ENCODE measurements around the gene NATD1. TPM values are rescaled to one million over a fixed set of nuclear protein-coding genes. Genes with fewer than 3 reads are reported as not detected.
A peak's percentile ranks its signal among the peaks of the same experiment; 100 is the strongest.

Gene NATD1
- total RNA-seq, 1 experiment from 2014 or later, result 7.3 TPM

- H3K14ac ChIP-seq (ENCODE audit: insufficient read depth, low read length), result no peak overlapping the region
- no peak for DNase-seq
- Mint-ChIP-seq H3K9me3 (peaks cover 47 to 54% of the 10 kb centered on the region in 2 experiments), H3K27me3 (ENCODE audit: low read depth) (peaks cover 6% of the 10 kb centered on the region), H3K4me3 (no peak overlapping the region), H3K4me1 (peaks cover 2 to 3% of the 10 kb centered on the region in 2 experiments; a peak in 2 of 4 replicates), H3K27ac (peak overlapping the region in 1 of 3 experiments; percentile 48; a peak in 1 of 7 replicates), H3K36me3 (ENCODE audit: insufficient read depth in 1 of 3, low read depth in 3 of 3) (peaks cover 0 to 12% (median 11%) of the 10 kb centered on the region in 3 experiments; a peak in 5 of 7 replicates)
- H3K79me1 ChIP-seq (ENCODE audit: insufficient read depth, low read depth, low read length, poor library complexity, severe bottlenecking), result no peaks in the 10 kb centered on the region
- no peak overlapping the region for H2BK12ac ChIP-seq (ENCODE audit: insufficient read length, low read depth, low read length)
- H3T11ph ChIP-seq (ENCODE audit: low read length), result no peak overlapping the region
- H2AFZ ChIP-seq (ENCODE audit: low read length), result no peak overlapping the region
- H4K91ac ChIP-seq (ENCODE audit: insufficient read length, low read depth, low read length), result no peak overlapping the region
- no peak overlapping the region for H3K4ac ChIP-seq (ENCODE audit: low read depth, low read length)
- no peak overlapping the region for H4K5ac ChIP-seq (ENCODE audit: insufficient read length, low read depth, low read length)
- no peaks in the 10 kb centered on the region for H3K4me1 ChIP-seq (ENCODE audit: insufficient read depth, low read length)
- peaks cover 2% of the 10 kb centered on the region; the same call in 1 of the 2 replicates for H3K79me2 ChIP-seq (ENCODE audit: insufficient read depth, low read length)
- H3K18ac ChIP-seq (ENCODE audit: insufficient read length, low read depth, low read length), result no peak overlapping the region
- no CpG with 5 or more reads among the region's 12 CpGs for WGBS (ENCODE audit: extremely low coverage, insufficient read length, low lambda C conversion rate)
- H2BK15ac ChIP-seq (ENCODE audit: low read depth, low read length), result no peak overlapping the region
- H2BK120ac ChIP-seq (ENCODE audit: low read depth, low read length, poor library complexity, severe bottlenecking), result no peak overlapping the region
- no peak overlapping the region for H3K27ac ChIP-seq (ENCODE audit: insufficient read length, low read depth, low read length)
- no peak overlapping the region for H3K4me2 ChIP-seq (ENCODE audit: insufficient read depth, insufficient read length, low read length)
- no peaks in the 10 kb centered on the region for H3K27me3 ChIP-seq (ENCODE audit: insufficient read depth, low read length)
- no peak overlapping the region for H2BK5ac ChIP-seq (ENCODE audit: insufficient read length, low read length)
- no peak overlapping the region for H2AK5ac ChIP-seq (ENCODE audit: insufficient read length, low read length)
- H2BK20ac ChIP-seq (ENCODE audit: low read depth, low read length, poor library complexity, severe bottlenecking), result no peak overlapping the region
- no peak overlapping the region for H3K9ac ChIP-seq (ENCODE audit: extremely low read depth, insufficient read length, low read length)
- H3K9me3 ChIP-seq (ENCODE audit: control insufficient read depth, low read depth, low read length), result peaks cover 30% of the 10 kb centered on the region
- H4K8ac ChIP-seq (replicated peaks; ENCODE audit: insufficient read length, low read depth, low read length), result no peak overlapping the region
- no peaks in the 10 kb centered on the region for H3K23me2 ChIP-seq (ENCODE audit: insufficient read length, low read depth, low read length, poor library complexity, severe bottlenecking)
- H3K56ac ChIP-seq (ENCODE audit: insufficient read length, low read depth, low read length), result no peak overlapping the region
- no peak for TF ChIP-seq CTCF (conservative IDR thresholded peaks at IDR 0.05)
- no peak overlapping the region for H3K23ac ChIP-seq (ENCODE audit: insufficient read length, low read depth, low read length)
- no peaks in the 10 kb centered on the region for H4K20me1 ChIP-seq (ENCODE audit: control insufficient read depth, insufficient read depth, insufficient read length)
Observed at GRCh38 chr17:21291862-21292261, 38.7 kb upstream of the NATD1 start.
